Left colon (tissue), 2 donors: ENCODE data around the gene DPM3. TPM values are rescaled to one million over a fixed set of nuclear protein-coding genes. Genes with fewer than 3 reads are reported as not detected.

ENCODE experiments used
- total RNA-seq, 2 donors: library from RNA; stranded (reverse); fragmentation: NEBNext Ultra II Directional; extraction: Animal tissue kit (Norgen Biotek cat#: 25700); gene quantifications; one replicate each; pipeline ENCODE4 v1.2.1, GENCODE V29; 2021
- donor health status: DM: no; HTN: no; CAD: no.
- donor health status: DM: yes; HTN: yes; CAD: no.

The DPM3 gene
- total RNA-seq, 2 donors from 2014 or later = 93.9 to 131 TPM

Other genes starting within 250 kb of the DPM3 start
- 10 to 100 TPM; 33.4 to 34.0 TPM for gene PMVK, start 203.8 kb downstream of the DPM3 start, total RNA-seq
- gene PBXIP1, start 184.4 kb downstream of the DPM3 start, total RNA-seq = 10 to 100 TPM; 33.4 to 61.2 TPM
- 10 to 100 TPM; 27.0 to 31.3 TPM for gene PYGO2, start 178.7 kb downstream of the DPM3 start, total RNA-seq
- gene SHC1, start 169.8 kb downstream of the DPM3 start, total RNA-seq = 100 to 1,000 TPM in 1 of 2 donors, 10 to 100 TPM in 1; 95.3 to 108 TPM
- 10 to 100 TPM; 22.8 to 35.7 TPM for gene CKS1B, start 165.8 kb downstream of the DPM3 start, total RNA-seq
- 10 to 100 TPM; 32.8 to 43.7 TPM for gene FLAD1, start 157.2 kb downstream of the DPM3 start, total RNA-seq
- under 1 TPM in 1 of 2 donors, not detected in 1; 0.52 TPM for gene LENEP, start 146.9 kb downstream of the DPM3 start, total RNA-seq
- 100 to 1,000 TPM; 248 to 326 TPM for gene ZBTB7B, start 137.7 kb downstream of the DPM3 start, total RNA-seq
- 1 to 10 TPM; 1.5 to 3.6 TPM for gene DCST2, start 106.8 kb downstream of the DPM3 start, total RNA-seq
- under 1 TPM in 1 of 2 donors, not detected in 1; 0.21 TPM for gene DCST1, start 106.7 kb downstream of the DPM3 start, total RNA-seq
- 100 to 1,000 TPM in 1 of 2 donors, 10 to 100 TPM in 1; 88.9 to 160 TPM for gene ADAM15, start 89.2 kb downstream of the DPM3 start, total RNA-seq
- 10 to 100 TPM; 23.0 to 33.5 TPM for gene EFNA4, start 76.8 kb downstream of the DPM3 start, total RNA-seq
- gene EFNA3, start 61.7 kb downstream of the DPM3 start, total RNA-seq = 10 to 100 TPM in 1 of 2 donors, 1 to 10 TPM in 1; 7.7 to 23.1 TPM
- gene EFNA1, start 12.7 kb downstream of the DPM3 start, total RNA-seq = 100 to 1,000 TPM in 1 of 2 donors, 10 to 100 TPM in 1; 63.0 to 176 TPM
- gene SLC50A1, start 4.7 kb downstream of the DPM3 start, total RNA-seq = 100 to 1,000 TPM in 1 of 2 donors, 10 to 100 TPM in 1; 70.6 to 107 TPM
- 100 to 1,000 TPM; 143 to 164 TPM for gene KRTCAP2, start 32.8 kb upstream of the DPM3 start, total RNA-seq
- gene TRIM46, start 33.3 kb upstream of the DPM3 start, total RNA-seq = under 1 TPM; 0.28 to 0.52 TPM
- 10 to 100 TPM; 20.0 to 20.9 TPM for gene THBS3, start 67.4 kb upstream of the DPM3 start, total RNA-seq
- 10 to 100 TPM; 36.3 to 46.4 TPM for gene MTX1, start 68.2 kb upstream of the DPM3 start, total RNA-seq
- 10 to 100 TPM; 19.9 to 21.7 TPM for gene ENTREP3, start 115.0 kb upstream of the DPM3 start, total RNA-seq
- 10 to 100 TPM; 43.1 to 53.2 TPM for gene SCAMP3, start 121.8 kb upstream of the DPM3 start, total RNA-seq
- 10 to 100 TPM; 34.3 to 41.0 TPM for gene CLK2, start 133.0 kb upstream of the DPM3 start, total RNA-seq
- 10 to 100 TPM; 11.2 to 21.5 TPM for gene HCN3, start 136.9 kb upstream of the DPM3 start, total RNA-seq
- 1 to 10 TPM; 1.0 to 1.9 TPM for gene PKLR, start 160.9 kb upstream of the DPM3 start, total RNA-seq
- 100 to 1,000 TPM; 192 to 375 TPM for gene FDPS, start 168.3 kb upstream of the DPM3 start, total RNA-seq
- 10 to 100 TPM; 73.2 to 78.8 TPM for gene RUSC1, start 180.4 kb upstream of the DPM3 start, total RNA-seq